GM12878 (cell line): ENCODE data around the gene RHOC. TPM values are rescaled to one million over a fixed set of nuclear protein-coding genes. Genes with fewer than 3 reads are reported as not detected.
A peak's percentile ranks its signal among the peaks of the same experiment; 100 is the strongest.

ENCODE experiments used
- ATAC-seq: fragments of 200-7000 bp; cut with Tn5 transposase; 3 replicates; pipeline ENCODE4 v1.9.1; 2020; ENCODE audit warnings: mild to moderate bottlenecking, moderate library complexity
- BruUV-seq: library from RNA; stranded (reverse); fragments of 400-500 nt; replicated peaks from 2 replicates; lab custom pipeline; 2021; lab: Mats Ljungman, UMichigan
- CTCF ChIA-PET: fragments of 300-600 bp; sonication (Branson Sonifier 250); formaldehyde crosslinking; extraction: SDS; loops from one replicate; lab custom pipeline; 2021; ENCODE audit warnings: inconsistent platforms; lab: Yijun Ruan, JAX
- POLR2A ChIA-PET: fragments of 350-600 bp; formaldehyde crosslinking; extraction: SDS; loops from one replicate; lab custom pipeline; 2021; ENCODE audit warnings: inconsistent platforms; lab: Charles Lee
- RAD21 ChIA-PET: fragments of 300-600 bp; sonication (Branson Sonifier 250); formaldehyde crosslinking; loops from one replicate; lab custom pipeline; 2023; ENCODE audit warnings: antibody characterized with exemption; ENCODE audit not compliant: unreplicated experiment; lab: Charles Lee
- SMC1A ChIA-PET: fragments of 300-600 bp; sonication (Branson Sonifier 250); formaldehyde crosslinking; loops from one replicate; lab custom pipeline; 2023; ENCODE audit not compliant: unreplicated experiment, uncharacterized antibody; lab: Charles Lee
- DNase-seq: peaks from one replicate; pipeline ENCODE4 v3.0.0-alpha.2; 2011; ENCODE audit warnings: low read depth, low spot score
- FAIRE-seq: peaks from 3 replicates; lab custom pipeline; 2011; peaks lifted over from hg19 to GRCh38; lab: Jason Lieb, UNC
- H2AFZ ChIP-seq: 2 replicates; pipeline ENCODE4 v1.6.0; 2011; ENCODE audit warnings: low read depth, low read length, control low read depth; ENCODE audit not compliant: control insufficient read depth
- H3K27ac ChIP-seq: 2 replicates; pipeline ENCODE4 v1.5.1; 2011; ENCODE audit warnings: control low read depth; ENCODE audit not compliant: control insufficient read depth, insufficient read depth
- H3K27me3 ChIP-seq, 2 experiments: replicated peaks in 1 of 2; 2 replicates each; pipeline versions ENCODE4 v1.6.0 to v1.6.1; 2011; ENCODE audit warnings: low read length in 1 of 2; ENCODE audit not compliant: control insufficient read depth in 2 of 2, insufficient read depth in 2 of 2
- H3K36me3 ChIP-seq, 2 experiments: 2 replicates each; pipeline ENCODE4 v1.5.1; 2011; ENCODE audit warnings: low read length in 1 of 2; ENCODE audit not compliant: control insufficient read depth in 2 of 2, insufficient read depth in 2 of 2
- H3K4me1 ChIP-seq: 2 replicates; pipeline ENCODE4 v1.6.1; 2011; ENCODE audit warnings: mild to moderate bottlenecking, low read length, moderate library complexity, mixed read lengths; ENCODE audit not compliant: control insufficient read depth, insufficient read depth
- H3K4me2 ChIP-seq: 2 replicates; pipeline ENCODE4 v1.6.0; 2011; ENCODE audit warnings: control low read depth; ENCODE audit not compliant: control insufficient read depth, insufficient read depth
- H3K4me3 ChIP-seq: fragments of 200-600 bp; sonication (generic); 2 replicates; pipeline ENCODE4 v1.5.1; 2016
- H3K79me2 ChIP-seq: 2 replicates; pipeline ENCODE4 v1.6.0; 2011; ENCODE audit warnings: low read length; ENCODE audit not compliant: control insufficient read depth, insufficient read depth
- H3K9ac ChIP-seq: 2 replicates; pipeline ENCODE4 v1.8.0; 2011; ENCODE audit warnings: low read length, control low read depth, mixed read lengths; ENCODE audit not compliant: control insufficient read depth, insufficient read depth
- H3K9me3 ChIP-seq: replicated peaks from 3 replicates; pipeline ENCODE4 v1.5.1; 2011; ENCODE audit warnings: mild to moderate bottlenecking, low read length; ENCODE audit not compliant: control insufficient read depth, insufficient read depth
- H4K20me1 ChIP-seq: 2 replicates; pipeline ENCODE4 v1.6.0; 2011; ENCODE audit not compliant: control insufficient read depth, insufficient read depth
- CEBPB ChIP-seq, 2 experiments: fragments of 150-350 bp in 1 of 2; IDR thresholded peaks; 2 replicates each; pipeline ENCODE4 v1.6.1; 2012 to 2014; ENCODE audit warnings: low read depth in 2 of 2, low read length in 2 of 2, borderline replicate concordance in 1 of 2, inconsistent platforms in 1 of 2
- IRF5 ChIP-seq: fragments of 450-650 bp; IDR thresholded peaks from 2 replicates; pipeline ENCODE4 v1.6.1; 2017; ENCODE audit warnings: borderline replicate concordance
- NFYB ChIP-seq: IDR thresholded peaks from 2 replicates; pipeline ENCODE4 v1.6.1; 2011; ENCODE audit warnings: low read depth, mild to moderate bottlenecking, low read length, improper control_type of control experiment, moderate library complexity; ENCODE audit not compliant: insufficient read depth
- POLR2AphosphoS5 ChIP-seq: IDR thresholded peaks from 2 replicates; pipeline ENCODE4 v1.6.1; 2011; ENCODE audit warnings: mild to moderate bottlenecking, low read length, inconsistent platforms
- SP1 ChIP-seq: IDR thresholded peaks from one replicate; pipeline ENCODE4 v1.6.1; 2011; ENCODE audit warnings: low read depth, low read length
- SUZ12 ChIP-seq: fragments of 200-600 bp; sonication (generic); IDR thresholded peaks from one replicate; pipeline ENCODE4 v1.6.1; 2018; ENCODE audit warnings: antibody characterized with exemption, mild to moderate bottlenecking; ENCODE audit not compliant: unreplicated experiment
- YY1 ChIP-seq: IDR thresholded peaks from 2 replicates; pipeline ENCODE4 v1.6.1; 2011; ENCODE audit warnings: low read depth, mild to moderate bottlenecking, low read length
- WGBS: methylation state at CpG from one replicate; pipeline ENCODE4 v1.1.6; 2016; ENCODE audit warnings: low lambda C conversion rate; ENCODE audit not compliant: insufficient replicate concordance, insufficient coverage; ENCODE audit errors: missing lambda C conversion rate; 5-methylcytosine and 5-hydroxymethylcytosine counted together
- in situ Hi-C: fragments of 300-500 bp; cut with MboI; formaldehyde crosslinking; loops from 9 replicates; pipeline ENCODE4 v1.14.3; 2018; ENCODE audit warnings: mixed read lengths
- intact Hi-C: fragments of 100-400 bp; cut with micrococcal nuclease; formaldehyde crosslinking; loops from one replicate; pipeline ENCODE4 v1.14.2; 2022; ENCODE audit not compliant: unreplicated experiment
- polyA plus RNA-seq, 11 experiments: library from polyadenylated mRNA; depleted of rRNA in 4 of 11; unstranded in 6 of 11; stranded (reverse) in 5 of 11; fragments of >200 nt; fragmentation: Nextera tagmentation in 4 of 11; fragmentation: Illumina TruSeq in 1 of 11; extraction: Ambion mirVana in 4 of 11; extraction: Trizol in 1 of 11; gene quantifications; 1 replicate in 1 of 11; 2 replicates in 10 of 11; pipeline versions ENCODE4 v1.2.1 to v1.2.3, GENCODE V29; 2011 to 2016; ENCODE audit warnings: inconsistent platforms in 2 of 11, missing spikeins in 2 of 11, low read depth in 1 of 11
- total RNA-seq, 4 experiments: library from RNA; depleted of rRNA in 3 of 4; stranded (reverse); fragments of >200 nt in 3 of 4; fragmentation: Illumina TruSeq in 1 of 4; extraction: Trizol in 1 of 4; gene quantifications; 2 replicates each; pipeline versions ENCODE4 v1.2.1 to v1.2.3, GENCODE V29; 2013 to 2021

Gene RHOC
- total and polyA plus RNA-seq, 10 of the 15 experiments (the other 5 are each of a cell fraction or from before 2014, with no cell fraction given), result 20.6 to 371 (median 158) TPM

- TF ChIP-seq IRF5, result no peak
- TF ChIP-seq YY1, result peak; percentile 1; the same call in 1 of the 2 replicates
- no peak for TF ChIP-seq CEBPB (IDR thresholded peaks at IDR 0.05; ENCODE audit: borderline replicate concordance in 1 of 2, low read depth in 2 of 2, low read length in 2 of 2)
- no peak for TF ChIP-seq SP1
- TF ChIP-seq NFYB, result no peak
- TF ChIP-seq, all 136 proteins: peak for 40
Measured at GRCh38 chr1:112700290-112701226, 6.4 kb downstream of the RHOC start (continued).

- peaks cover 0 to 25% of the 10 kb centered on the region in 2 experiments; a peak in 3 of 4 replicates for H3K36me3 ChIP-seq
- intact Hi-C loops, result no loop called here
Measured at GRCh38 chr1:112699425-112700144, 7.3 kb downstream of the RHOC start.

More at GRCh38 chr1:112699425-112700144, 7.3 kb downstream of the RHOC start:
- peak overlapping the region; percentile 62; the same call in 1 of the 2 replicates for H3K27ac ChIP-seq
- no peaks in the 10 kb centered on the region for H3K27me3 ChIP-seq
- CTCF ChIA-PET, result interaction anchor here (0.6 to 5.6 kb wide), 8 partner anchors 9 to 308 kb away, joined by 3 to 48 read pairs (median 6); partner anchors contain the start of genes MOV10 and PPM1J
- WGBS, result 88% methylated on average over 13 of the region's 13 CpGs
- POLR2A ChIA-PET, result interaction anchor here (0.6 to 2.1 kb wide), 4 partner anchors 16 to 129 kb away, joined by 4 to 7 read pairs (median 6); partner anchors contain the start of genes MOV10 and PPM1J
- H3K9me3 ChIP-seq, result no peaks in the 10 kb centered on the region
- H4K20me1 ChIP-seq, result no peaks in the 10 kb centered on the region
- peaks cover 12% of the 10 kb centered on the region for H3K79me2 ChIP-seq
- in situ Hi-C loops, result no loop called here
- TF ChIP-seq SUZ12, result no peak
- peak; percentile 36; the same call in 1 of the 2 replicates for TF ChIP-seq POLR2AphosphoS5
- TF ChIP-seq, all 136 proteins: peak for 1
- H3K9ac ChIP-seq, result no peak overlapping the region
- ATAC-seq, result no peak
- H3K4me1 ChIP-seq, result peaks cover 24% of the 10 kb centered on the region
- H3K4me3 ChIP-seq, result no peak overlapping the region
- no peak overlapping the region for H2AFZ ChIP-seq
- no peak overlapping the region for H3K4me2 ChIP-seq
- no peak for DNase-seq
- ChIA-PET RAD21 (interaction anchor here (0.7 to 3.3 kb wide), 8 partner anchors 11 to 308 kb away, joined by 3 to 14 read pairs (median 4); partner anchors contain the start of gene PPM1J), SMC1A (interaction anchor here (0.8 to 1.4 kb wide), 6 partner anchors 14 to 63 kb away, joined by 3 to 4 read pairs (median 3); partner anchors contain the start of gene MOV10)
- no peak for FAIRE-seq
- BruUV-seq, result no TSS peak
